ENCODE measurements around the gene GALM. TPM values are rescaled to one million over a fixed set of nuclear protein-coding genes. Genes with fewer than 3 reads are reported as not detected.

GALM gene
- total and polyA plus RNA-seq, 2 of the 8 experiments (the other 6 are each of a cell fraction or from before 2014, with no cell fraction given) = 9.9 to 13.1 TPM

DNA sequence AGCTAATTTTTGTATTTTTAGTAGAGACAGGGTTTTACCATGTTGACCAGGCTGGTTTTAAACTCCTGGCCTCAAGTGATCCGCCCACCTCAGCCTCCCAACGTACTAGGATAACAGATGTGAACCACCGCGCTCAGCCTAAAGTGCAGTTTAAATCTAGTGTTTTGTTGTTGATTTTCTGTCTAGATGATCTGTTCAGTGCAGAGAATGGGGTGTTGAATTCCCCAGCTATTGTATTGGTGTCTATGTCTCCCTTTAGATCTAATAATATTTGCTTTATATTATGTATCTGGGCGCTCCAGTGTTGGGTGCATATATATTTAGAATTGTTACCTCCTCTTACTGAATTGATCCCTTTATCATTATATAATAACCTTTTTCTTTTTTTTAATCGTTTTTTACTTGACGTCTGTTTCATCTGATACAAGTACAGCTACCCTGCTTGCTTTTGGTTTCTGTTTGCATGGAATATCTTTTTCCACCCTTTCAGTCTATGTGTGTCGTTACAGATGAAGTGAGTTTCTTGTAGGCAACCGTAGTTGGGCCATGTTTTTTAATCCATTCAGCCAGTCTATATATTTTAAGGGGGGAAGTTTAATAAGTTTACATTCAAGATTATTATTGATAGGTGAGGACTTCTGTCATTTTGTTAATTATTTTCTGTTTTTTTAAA is 34.3 kb downstream of the GALM start (continued):
- TF ChIP-seq, protein P1, sequence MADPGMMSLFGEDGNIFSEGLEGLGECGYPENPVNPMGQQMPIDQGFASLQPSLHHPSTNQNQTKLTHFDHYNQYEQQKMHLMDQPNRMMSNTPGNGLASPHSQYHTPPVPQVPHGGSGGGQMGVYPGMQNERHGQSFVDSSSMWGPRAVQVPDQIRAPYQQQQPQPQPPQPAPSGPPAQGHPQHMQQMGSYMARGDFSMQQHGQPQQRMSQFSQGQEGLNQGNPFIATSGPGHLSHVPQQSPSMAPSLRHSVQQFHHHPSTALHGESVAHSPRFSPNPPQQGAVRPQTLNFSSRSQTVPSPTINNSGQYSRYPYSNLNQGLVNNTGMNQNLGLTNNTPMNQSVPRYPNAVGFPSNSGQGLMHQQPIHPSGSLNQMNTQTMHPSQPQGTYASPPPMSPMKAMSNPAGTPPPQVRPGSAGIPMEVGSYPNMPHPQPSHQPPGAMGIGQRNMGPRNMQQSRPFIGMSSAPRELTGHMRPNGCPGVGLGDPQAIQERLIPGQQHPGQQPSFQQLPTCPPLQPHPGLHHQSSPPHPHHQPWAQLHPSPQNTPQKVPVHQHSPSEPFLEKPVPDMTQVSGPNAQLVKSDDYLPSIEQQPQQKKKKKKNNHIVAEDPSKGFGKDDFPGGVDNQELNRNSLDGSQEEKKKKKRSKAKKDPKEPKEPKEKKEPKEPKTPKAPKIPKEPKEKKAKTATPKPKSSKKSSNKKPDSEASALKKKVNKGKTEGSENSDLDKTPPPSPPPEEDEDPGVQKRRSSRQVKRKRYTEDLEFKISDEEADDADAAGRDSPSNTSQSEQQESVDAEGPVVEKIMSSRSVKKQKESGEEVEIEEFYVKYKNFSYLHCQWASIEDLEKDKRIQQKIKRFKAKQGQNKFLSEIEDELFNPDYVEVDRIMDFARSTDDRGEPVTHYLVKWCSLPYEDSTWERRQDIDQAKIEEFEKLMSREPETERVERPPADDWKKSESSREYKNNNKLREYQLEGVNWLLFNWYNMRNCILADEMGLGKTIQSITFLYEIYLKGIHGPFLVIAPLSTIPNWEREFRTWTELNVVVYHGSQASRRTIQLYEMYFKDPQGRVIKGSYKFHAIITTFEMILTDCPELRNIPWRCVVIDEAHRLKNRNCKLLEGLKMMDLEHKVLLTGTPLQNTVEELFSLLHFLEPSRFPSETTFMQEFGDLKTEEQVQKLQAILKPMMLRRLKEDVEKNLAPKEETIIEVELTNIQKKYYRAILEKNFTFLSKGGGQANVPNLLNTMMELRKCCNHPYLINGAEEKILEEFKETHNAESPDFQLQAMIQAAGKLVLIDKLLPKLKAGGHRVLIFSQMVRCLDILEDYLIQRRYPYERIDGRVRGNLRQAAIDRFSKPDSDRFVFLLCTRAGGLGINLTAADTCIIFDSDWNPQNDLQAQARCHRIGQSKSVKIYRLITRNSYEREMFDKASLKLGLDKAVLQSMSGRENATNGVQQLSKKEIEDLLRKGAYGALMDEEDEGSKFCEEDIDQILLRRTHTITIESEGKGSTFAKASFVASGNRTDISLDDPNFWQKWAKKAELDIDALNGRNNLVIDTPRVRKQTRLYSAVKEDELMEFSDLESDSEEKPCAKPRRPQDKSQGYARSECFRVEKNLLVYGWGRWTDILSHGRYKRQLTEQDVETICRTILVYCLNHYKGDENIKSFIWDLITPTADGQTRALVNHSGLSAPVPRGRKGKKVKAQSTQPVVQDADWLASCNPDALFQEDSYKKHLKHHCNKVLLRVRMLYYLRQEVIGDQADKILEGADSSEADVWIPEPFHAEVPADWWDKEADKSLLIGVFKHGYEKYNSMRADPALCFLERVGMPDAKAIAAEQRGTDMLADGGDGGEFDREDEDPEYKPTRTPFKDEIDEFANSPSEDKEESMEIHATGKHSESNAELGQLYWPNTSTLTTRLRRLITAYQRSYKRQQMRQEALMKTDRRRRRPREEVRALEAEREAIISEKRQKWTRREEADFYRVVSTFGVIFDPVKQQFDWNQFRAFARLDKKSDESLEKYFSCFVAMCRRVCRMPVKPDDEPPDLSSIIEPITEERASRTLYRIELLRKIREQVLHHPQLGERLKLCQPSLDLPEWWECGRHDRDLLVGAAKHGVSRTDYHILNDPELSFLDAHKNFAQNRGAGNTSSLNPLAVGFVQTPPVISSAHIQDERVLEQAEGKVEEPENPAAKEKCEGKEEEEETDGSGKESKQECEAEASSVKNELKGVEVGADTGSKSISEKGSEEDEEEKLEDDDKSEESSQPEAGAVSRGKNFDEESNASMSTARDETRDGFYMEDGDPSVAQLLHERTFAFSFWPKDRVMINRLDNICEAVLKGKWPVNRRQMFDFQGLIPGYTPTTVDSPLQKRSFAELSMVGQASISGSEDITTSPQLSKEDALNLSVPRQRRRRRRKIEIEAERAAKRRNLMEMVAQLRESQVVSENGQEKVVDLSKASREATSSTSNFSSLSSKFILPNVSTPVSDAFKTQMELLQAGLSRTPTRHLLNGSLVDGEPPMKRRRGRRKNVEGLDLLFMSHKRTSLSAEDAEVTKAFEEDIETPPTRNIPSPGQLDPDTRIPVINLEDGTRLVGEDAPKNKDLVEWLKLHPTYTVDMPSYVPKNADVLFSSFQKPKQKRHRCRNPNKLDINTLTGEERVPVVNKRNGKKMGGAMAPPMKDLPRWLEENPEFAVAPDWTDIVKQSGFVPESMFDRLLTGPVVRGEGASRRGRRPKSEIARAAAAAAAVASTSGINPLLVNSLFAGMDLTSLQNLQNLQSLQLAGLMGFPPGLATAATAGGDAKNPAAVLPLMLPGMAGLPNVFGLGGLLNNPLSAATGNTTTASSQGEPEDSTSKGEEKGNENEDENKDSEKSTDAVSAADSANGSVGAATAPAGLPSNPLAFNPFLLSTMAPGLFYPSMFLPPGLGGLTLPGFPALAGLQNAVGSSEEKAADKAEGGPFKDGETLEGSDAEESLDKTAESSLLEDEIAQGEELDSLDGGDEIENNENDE (IDR thresholded peaks at IDR 0.05; ENCODE audit: insufficient replicate concordance, low read length) = no peak
- TF ChIP-seq, protein P2, sequence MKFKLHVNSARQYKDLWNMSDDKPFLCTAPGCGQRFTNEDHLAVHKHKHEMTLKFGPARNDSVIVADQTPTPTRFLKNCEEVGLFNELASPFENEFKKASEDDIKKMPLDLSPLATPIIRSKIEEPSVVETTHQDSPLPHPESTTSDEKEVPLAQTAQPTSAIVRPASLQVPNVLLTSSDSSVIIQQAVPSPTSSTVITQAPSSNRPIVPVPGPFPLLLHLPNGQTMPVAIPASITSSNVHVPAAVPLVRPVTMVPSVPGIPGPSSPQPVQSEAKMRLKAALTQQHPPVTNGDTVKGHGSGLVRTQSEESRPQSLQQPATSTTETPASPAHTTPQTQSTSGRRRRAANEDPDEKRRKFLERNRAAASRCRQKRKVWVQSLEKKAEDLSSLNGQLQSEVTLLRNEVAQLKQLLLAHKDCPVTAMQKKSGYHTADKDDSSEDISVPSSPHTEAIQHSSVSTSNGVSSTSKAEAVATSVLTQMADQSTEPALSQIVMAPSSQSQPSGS (IDR thresholded peaks at IDR 0.05; ENCODE audit: low read length) = no peak
- TF ChIP-seq CBX5 (IDR thresholded peaks at IDR 0.05; ENCODE audit: low read depth, low read length) (no peak), TEAD4 (IDR thresholded peaks at IDR 0.05; ENCODE audit: low read depth, low read length) (no peak), EP300 (IDR thresholded peaks at IDR 0.05; ENCODE audit: borderline replicate concordance in 1 of 2, low read depth in 2 of 2, low read length in 2 of 2) (no peak), EZH2 (IDR thresholded peaks at IDR 0.05; ENCODE audit: low read depth, low read length, severe bottlenecking) (no peak)
- TF ChIP-seq, protein P3, sequence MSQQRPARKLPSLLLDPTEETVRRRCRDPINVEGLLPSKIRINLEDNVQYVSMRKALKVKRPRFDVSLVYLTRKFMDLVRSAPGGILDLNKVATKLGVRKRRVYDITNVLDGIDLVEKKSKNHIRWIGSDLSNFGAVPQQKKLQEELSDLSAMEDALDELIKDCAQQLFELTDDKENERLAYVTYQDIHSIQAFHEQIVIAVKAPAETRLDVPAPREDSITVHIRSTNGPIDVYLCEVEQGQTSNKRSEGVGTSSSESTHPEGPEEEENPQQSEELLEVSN (IDR thresholded peaks at IDR 0.05) = no peak
